GM12878 (cell line): ENCODE data around the gene TEF. TPM values are rescaled to one million over a fixed set of nuclear protein-coding genes. Genes with fewer than 3 reads are reported as not detected.

ENCODE experiments used
- EED ChIP-seq: sonication (generic); IDR thresholded peaks from 2 replicates; pipeline ENCODE4 v1.6.1; 2016; ENCODE audit warnings: antibody characterized with exemption, low read depth
- GABPA ChIP-seq: IDR thresholded peaks from 2 replicates; pipeline ENCODE4 v1.6.1; 2014; ENCODE audit warnings: antibody characterized with exemption, low read depth, mild to moderate bottlenecking, inconsistent platforms
- HCFC1 ChIP-seq: fragments of 150-350 bp; IDR thresholded peaks from 2 replicates; pipeline ENCODE4 v1.6.1; 2014; ENCODE audit warnings: low read length
- HDAC2 ChIP-seq: fragments of 200-600 bp; sonication (generic); IDR thresholded peaks from 2 replicates; pipeline ENCODE4 v1.6.1; 2017
- IRF5 ChIP-seq: fragments of 450-650 bp; IDR thresholded peaks from 2 replicates; pipeline ENCODE4 v1.6.1; 2017; ENCODE audit warnings: borderline replicate concordance
- KDM1A ChIP-seq: fragments of 200-600 bp; sonication (generic); IDR thresholded peaks from 2 replicates; pipeline ENCODE4 v1.6.1; 2016; ENCODE audit warnings: borderline replicate concordance
- REST ChIP-seq: IDR thresholded peaks from 2 replicates; pipeline ENCODE4 v1.6.1; 2012; ENCODE audit warnings: mild to moderate bottlenecking, low read depth, low read length
- SMAD1 ChIP-seq: fragments of 450-650 bp; IDR thresholded peaks from 2 replicates; pipeline ENCODE4 v1.6.1; 2018; ENCODE audit warnings: mild to moderate bottlenecking, low read depth; ENCODE audit not compliant: partially characterized antibody
- SREBF2 ChIP-seq: IDR thresholded peaks from 2 replicates; pipeline ENCODE4 v1.6.1; 2012; ENCODE audit warnings: mild to moderate bottlenecking, low read length
- ZNF274 ChIP-seq: IDR thresholded peaks from one replicate; pipeline ENCODE4 v1.8.0; 2011; ENCODE audit not compliant: insufficient read length, insufficient read depth
- ZNF384 ChIP-seq: IDR thresholded peaks from 2 replicates; pipeline ENCODE4 v1.6.1; 2012; ENCODE audit warnings: low read depth, mild to moderate bottlenecking, low read length, improper control_type of control experiment, borderline replicate concordance
- polyA plus RNA-seq, 11 experiments: library from polyadenylated mRNA; depleted of rRNA in 4 of 11; unstranded in 6 of 11; stranded (reverse) in 5 of 11; fragments of >200 nt; fragmentation: Nextera tagmentation in 4 of 11; fragmentation: Illumina TruSeq in 1 of 11; extraction: Ambion mirVana in 4 of 11; extraction: Trizol in 1 of 11; gene quantifications; 1 replicate in 1 of 11; 2 replicates in 10 of 11; pipeline versions ENCODE4 v1.2.1 to v1.2.3, GENCODE V29; 2011 to 2016; ENCODE audit warnings: inconsistent platforms in 2 of 11, missing spikeins in 2 of 11, low read depth in 1 of 11
- total RNA-seq, 4 experiments: library from RNA; depleted of rRNA in 3 of 4; stranded (reverse); fragments of >200 nt in 3 of 4; fragmentation: Illumina TruSeq in 1 of 4; extraction: Trizol in 1 of 4; gene quantifications; 2 replicates each; pipeline versions ENCODE4 v1.2.1 to v1.2.3, GENCODE V29; 2013 to 2021

TEF gene
- total and polyA plus RNA-seq, 10 of the 15 experiments (the other 5 are each of a cell fraction or from before 2014, with no cell fraction given): 0.23 to 4.9 (median 3.2) TPM

GRCh38 chr22:41347066-41347859, 34.5 kb upstream of the TEF start (continued):
- TF ChIP-seq IRF5 (no peak), EED (no peak), SREBF2 (no peak), KDM1A (no peak), ZNF384 (no peak), HDAC2 (no peak), REST (no peak), GABPA (no peak), SMAD1 (no peak), ZNF274 (no peak), HCFC1 (no peak)
